GM19099 (cell line): ENCODE measurements around the gene ITIH1.

Experiments used
- POLR2A ChIP-seq: IDR thresholded peaks from 3 replicates; pipeline ENCODE4 v1.6.1; 2011; ENCODE audit warnings: low read depth; ENCODE audit not compliant: insufficient read length; ENCODE audit errors: extremely low read depth

ITIH1 gene

GRCh38 chr3:52794612-52795099, 17.3 kb downstream of the ITIH1 start, which contains the start of gene ITIH3:
Gene ITIH3 (plus strand): TSS chr3:52794796. CDS start chr3:52794804, 8 bp downstream.
- no peak for TF ChIP-seq POLR2A

DNA sequence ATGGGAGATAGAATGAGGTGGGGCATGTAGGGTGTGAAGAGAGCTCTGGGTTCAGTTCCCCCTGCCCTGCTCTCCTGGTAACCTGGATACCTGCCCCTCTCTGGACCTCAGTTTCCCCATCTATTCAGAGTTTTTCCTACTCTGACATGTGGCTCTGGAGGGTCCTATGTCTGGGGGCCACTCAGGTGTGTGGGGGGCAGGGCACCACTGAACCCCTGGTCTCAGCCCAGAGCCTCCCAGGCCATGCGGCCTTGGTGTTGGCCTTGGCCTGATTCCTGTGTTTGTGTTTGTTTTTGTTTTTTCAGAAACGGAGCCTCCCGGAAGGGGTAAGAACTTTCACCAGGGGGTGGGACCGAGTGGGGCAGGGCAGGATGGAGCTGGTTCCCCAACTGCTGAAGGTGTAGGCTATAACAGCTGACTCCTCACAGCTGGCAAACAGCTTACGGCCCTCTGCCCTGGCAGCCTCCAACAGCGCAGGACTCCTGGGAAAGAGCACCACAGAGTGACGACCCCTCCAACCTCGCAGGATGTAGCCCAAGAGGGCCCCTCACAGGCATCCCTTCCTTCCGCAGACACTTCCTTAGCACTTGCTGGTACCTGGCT, 18.0 kb downstream of the ITIH1 start:
- no peak for TF ChIP-seq POLR2A

DNA sequence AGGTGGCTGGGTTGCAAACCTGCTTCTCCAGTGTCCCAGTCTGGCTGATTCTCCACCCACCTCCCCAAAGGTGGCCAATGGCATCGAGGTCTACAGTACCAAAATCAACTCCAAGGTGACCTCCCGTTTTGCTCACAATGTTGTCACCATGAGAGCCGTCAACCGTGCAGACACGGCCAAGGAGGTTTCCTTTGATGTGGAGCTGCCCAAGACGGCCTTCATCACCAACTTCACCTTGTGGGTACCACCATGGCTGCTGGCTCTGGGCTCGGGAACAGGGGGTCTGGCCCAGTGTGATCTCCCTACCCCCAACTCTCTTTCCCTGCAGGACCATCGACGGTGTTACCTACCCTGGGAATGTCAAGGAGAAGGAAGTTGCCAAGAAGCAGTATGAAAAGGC, 19.0 kb downstream of the ITIH1 start:
- no peak for TF ChIP-seq POLR2A

GRCh38 chr3:52798376-52798977, 21.1 kb downstream of the ITIH1 start:
- no peak for TF ChIP-seq POLR2A

DNA sequence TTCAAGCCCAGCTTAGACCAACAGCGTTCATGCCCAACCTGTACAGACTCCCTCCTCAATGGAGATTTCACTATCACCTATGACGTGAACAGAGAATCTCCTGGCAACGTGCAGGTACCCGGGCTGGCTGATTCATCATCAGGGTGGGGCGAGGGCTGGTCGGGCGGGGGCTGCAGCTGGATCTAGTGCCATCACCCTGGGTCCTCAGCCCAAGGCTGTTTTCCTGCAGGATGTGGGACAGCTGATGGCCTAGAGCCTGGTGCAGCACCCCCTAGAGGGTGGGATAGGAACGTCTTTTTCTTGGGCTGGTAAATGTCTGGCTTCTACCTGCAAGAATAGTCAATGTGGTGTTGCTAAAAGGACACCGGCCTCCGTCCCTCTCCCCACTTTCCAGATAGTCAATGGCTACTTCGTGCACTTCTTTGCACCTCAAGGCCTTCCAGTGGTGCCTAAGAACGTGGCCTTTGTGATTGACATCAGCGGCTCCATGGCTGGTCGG, 21.6 kb downstream of the ITIH1 start:
- no peak for TF ChIP-seq POLR2A

GRCh38 chr3:52800079-52800478, 22.7 kb downstream of the ITIH1 start:
- TF ChIP-seq POLR2A, result no peak

- no peak for TF ChIP-seq POLR2A
Measured at GRCh38 chr3:52801839-52802238, 24.4 kb downstream of the ITIH1 start.

DNA sequence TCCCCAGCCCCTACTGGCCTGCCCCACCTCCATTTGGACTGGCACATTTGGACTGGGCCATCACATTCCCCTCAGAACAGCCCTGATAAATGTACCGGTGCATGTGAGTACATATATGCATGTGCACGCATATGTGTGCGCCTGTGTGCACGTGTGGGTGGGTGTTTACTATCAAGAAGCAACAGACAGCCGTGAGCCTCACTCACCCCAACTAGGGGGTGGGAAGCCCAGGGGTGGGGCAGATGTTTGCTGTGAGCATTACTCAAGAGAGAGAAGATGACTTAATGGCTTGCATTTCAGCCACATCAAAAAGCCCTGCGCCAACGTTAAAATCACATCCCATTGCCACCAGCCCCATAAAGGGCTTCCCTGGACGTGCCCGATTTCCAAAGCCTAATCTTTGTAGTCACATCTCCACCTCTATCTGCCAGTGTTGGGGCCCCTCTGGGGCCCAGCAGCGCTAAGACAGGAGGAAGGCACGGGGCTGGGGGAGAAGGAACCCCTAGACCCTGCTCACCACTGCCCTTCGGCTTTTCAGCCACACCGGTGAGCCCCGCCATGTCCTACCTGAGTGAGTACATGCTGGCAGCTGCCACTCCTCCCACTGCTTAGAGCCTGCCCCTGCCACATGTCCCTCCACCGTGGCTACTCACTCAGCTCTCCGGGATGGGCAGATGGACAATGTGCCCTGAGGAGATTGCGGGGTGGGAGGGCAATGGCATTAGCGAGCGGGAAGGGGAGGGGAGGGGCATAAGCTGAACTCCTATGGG, 28.1 kb downstream of the ITIH1 start:
- no peak for TF ChIP-seq POLR2A

GRCh38 chr3:52809149-52809548, 31.8 kb downstream of the ITIH1 start:
- no peak for TF ChIP-seq POLR2A

GRCh38 chr3:52809662-52810377, 32.4 kb downstream of the ITIH1 start:
- no peak for TF ChIP-seq POLR2A

DNA sequence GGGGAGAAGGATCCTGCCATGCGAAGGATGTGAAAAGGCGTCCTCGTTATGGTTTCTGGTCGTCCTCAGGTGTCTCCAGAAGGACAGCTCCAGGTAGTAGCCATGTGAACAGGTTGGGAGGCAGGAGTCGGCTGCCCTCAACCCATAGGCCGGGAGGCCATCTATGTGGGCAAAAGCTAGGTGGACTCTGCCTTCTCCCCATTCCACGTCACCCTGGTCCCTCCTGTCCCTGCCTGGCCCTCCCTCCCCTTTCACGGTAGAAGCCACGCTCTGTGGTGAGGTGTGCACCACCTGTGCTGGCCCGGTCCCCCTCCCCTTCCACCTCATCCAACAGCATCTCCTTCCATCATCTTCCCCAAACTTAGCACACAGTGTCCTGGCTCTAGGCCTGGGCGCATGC, 33.5 kb downstream of the ITIH1 start:
- no peak for TF ChIP-seq POLR2A

GRCh38 chr3:52811452-52812011, 34.1 kb downstream of the ITIH1 start:
- TF ChIP-seq POLR2A, result no peak

- no peak for TF ChIP-seq POLR2A
Measured at GRCh38 chr3:52813810-52814209, 36.4 kb downstream of the ITIH1 start.

- no peak for TF ChIP-seq POLR2A
Measured at GRCh38 chr3:52816199-52816598, 38.8 kb downstream of the ITIH1 start.

DNA sequence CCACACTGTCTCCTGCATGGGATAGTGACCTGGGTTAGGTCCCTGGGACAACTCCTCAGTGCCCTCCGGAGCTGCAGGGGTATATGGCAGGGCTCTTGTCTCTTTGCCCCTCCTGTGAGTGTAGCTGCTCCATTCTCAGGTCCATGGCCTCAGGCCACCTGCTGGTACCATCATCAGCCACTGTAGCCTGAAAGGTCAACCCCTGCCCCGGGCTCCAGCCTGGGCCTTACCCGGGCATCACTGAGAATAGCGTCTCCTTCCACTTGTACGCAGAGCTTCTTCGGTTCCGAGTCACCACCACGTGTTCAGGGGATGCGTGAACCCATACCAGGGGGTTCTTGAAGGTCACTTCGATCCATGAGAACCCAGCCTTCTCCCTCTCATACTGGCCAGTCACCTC, 39.3 kb downstream of the ITIH1 start:
- no peak for TF ChIP-seq POLR2A

GRCh38 chr3:52817221-52817620, 39.8 kb downstream of the ITIH1 start:
- TF ChIP-seq POLR2A, result no peak

GRCh38 chr3:52817860-52818259, 40.5 kb downstream of the ITIH1 start:
- no peak for TF ChIP-seq POLR2A
